Brain microvascular endothelial cell (primary cell): ENCODE data around the gene ELAVL4.

Experiments used
- DNase-seq: peaks from one replicate; pipeline ENCODE4 v3.0.0-alpha.2; 2020
- H3K27ac ChIP-seq: fragments of 250-450 bp; sonication (Bioruptor Pico); 2 replicates; pipeline ENCODE4 v1.5.1; 2020; ENCODE audit warnings: mild to moderate bottlenecking, moderate library complexity
- H3K27me3 ChIP-seq: fragments of 250-450 bp; sonication (Bioruptor Pico); replicated peaks from 2 replicates; pipeline ENCODE4 v1.5.1; 2020; ENCODE audit warnings: mild to moderate bottlenecking
- H3K36me3 ChIP-seq: fragments of 250-450 bp; sonication (Bioruptor Pico); replicated peaks from 2 replicates; pipeline ENCODE4 v1.5.1; 2020; ENCODE audit warnings: mild to moderate bottlenecking
- H3K4me3 ChIP-seq: 2 replicates; pipeline ENCODE4 v1.5.1; 2011; ENCODE audit warnings: low read depth, mild to moderate bottlenecking, control low read depth, low read length, moderate library complexity
- CTCF ChIP-seq: IDR thresholded peaks from 2 replicates; pipeline ENCODE4 v1.5.1; 2011; ENCODE audit warnings: low read depth, mild to moderate bottlenecking, moderate library complexity, low read length, control low read depth, inconsistent platforms; ENCODE audit errors: missing control alignments
- in situ Hi-C: cut with HindIII; loops from 2 replicates; pipeline ENCODE4 v1.10.0; 2017; ENCODE audit warnings: low sequenced_read_pairs, low pct_ligation_motif_present

The ELAVL4 gene

GRCh38 chr1:50208315-50208714, 99.6 kb downstream of the ELAVL4 start:
- no peaks in the 10 kb centered on the region for H3K36me3 ChIP-seq
- no peak overlapping the region for H3K27ac ChIP-seq
- TF ChIP-seq CTCF: no peak
- no peaks in the 10 kb centered on the region for H3K27me3 ChIP-seq
- in situ Hi-C loops: no loop called here
- H3K4me3 ChIP-seq: no peak overlapping the region
- no peak for DNase-seq

- H3K36me3 ChIP-seq: no peaks in the 10 kb centered on the region
- no peak for DNase-seq
- TF ChIP-seq CTCF: no peak
- H3K4me3 ChIP-seq: no peak overlapping the region
- no peaks in the 10 kb centered on the region for H3K27me3 ChIP-seq
- H3K27ac ChIP-seq: no peak overlapping the region
- in situ Hi-C loops: no loop called here
Measured at GRCh38 chr1:50208756-50209155, 100.0 kb downstream of the ELAVL4 start.

GRCh38 chr1:50209749-50210148, 101.0 kb downstream of the ELAVL4 start:
- TF ChIP-seq CTCF: no peak
- no peak for DNase-seq
- no peaks in the 10 kb centered on the region for H3K36me3 ChIP-seq
- no peak overlapping the region for H3K27ac ChIP-seq
- in situ Hi-C loops: no loop called here
- no peaks in the 10 kb centered on the region for H3K27me3 ChIP-seq
- H3K4me3 ChIP-seq: no peak overlapping the region

- Histone ChIP-seq H3K27me3 (no peaks in the 10 kb centered on the region), H3K27ac (no peak overlapping the region), H3K36me3 (no peaks in the 10 kb centered on the region), H3K4me3 (no peak overlapping the region)
- in situ Hi-C loops: no loop called here
- no peak for DNase-seq
- no peak for TF ChIP-seq CTCF
Measured at GRCh38 chr1:50213505-50213904, 104.8 kb downstream of the ELAVL4 start.

- in situ Hi-C loops: no loop called here
- DNase-seq: no peak
- TF ChIP-seq CTCF: no peak
- no peak overlapping the region for H3K4me3 ChIP-seq
- H3K27ac ChIP-seq: no peak overlapping the region
- H3K27me3 ChIP-seq: no peaks in the 10 kb centered on the region
- H3K36me3 ChIP-seq: no peaks in the 10 kb centered on the region
Measured at GRCh38 chr1:50214717-50215116, 106.0 kb downstream of the ELAVL4 start.

- no peak for TF ChIP-seq CTCF
- in situ Hi-C loops: no loop called here
- H3K36me3 ChIP-seq: no peaks in the 10 kb centered on the region
- no peak overlapping the region for H3K4me3 ChIP-seq
- H3K27ac ChIP-seq: no peak overlapping the region
- H3K27me3 ChIP-seq: no peaks in the 10 kb centered on the region
- DNase-seq: no peak
Measured at GRCh38 chr1:50218344-50219120, 109.8 kb downstream of the ELAVL4 start.
